Mucosa of stomach (tissue), 1 donor: Measurements from ENCODE around the gene ITPR1.
A peak's percentile ranks its signal among the peaks of the same experiment; 100 is the strongest.
"Not testable (repeated sequence)": the region's sequence is repeated elsewhere in the genome, so short reads cannot be mapped to it uniquely, and the experiment has no call there.

Experiments
- H3K27me3 ChIP-seq: one replicate; pipeline ENCODE4 v1.7.0; 2013; ENCODE audit warnings: mild to moderate bottlenecking, low read length; ENCODE audit not compliant: control insufficient read depth, insufficient read depth
- H3K36me3 ChIP-seq: one replicate; pipeline ENCODE4 v1.7.0; 2013; ENCODE audit warnings: low read length; ENCODE audit not compliant: control insufficient read depth, insufficient read depth
- H3K4me1 ChIP-seq: one replicate; pipeline ENCODE4 v1.7.0; 2013; ENCODE audit warnings: mild to moderate bottlenecking, low read length; ENCODE audit not compliant: control insufficient read depth, insufficient read depth
- H3K4me3 ChIP-seq: one replicate; pipeline ENCODE4 v1.7.0; 2013; ENCODE audit warnings: low read length
- H3K9ac ChIP-seq: one replicate; pipeline ENCODE4 v1.7.0; 2013; ENCODE audit warnings: mild to moderate bottlenecking, low read length, moderate library complexity
- H3K9me3 ChIP-seq: one replicate; pipeline ENCODE4 v1.7.0; 2013; ENCODE audit warnings: mild to moderate bottlenecking, low read length, moderate library complexity; ENCODE audit not compliant: control insufficient read depth
- donor health status: Pancreatic carcinoma.

ITPR1 gene

GRCh38 chr3:4762481-4763230 lies 269.5 kb downstream of the ITPR1 start:
- H3K36me3 ChIP-seq, H3K4me1 ChIP-seq, H3K4me3 ChIP-seq, H3K9me3 ChIP-seq, H3K27me3 ChIP-seq, H3K9ac ChIP-seq: not testable (repeated sequence)

GRCh38 chr3:4763604-4764247 lies 270.6 kb downstream of the ITPR1 start:
- no peaks in the 10 kb centered on the region for H3K4me1 ChIP-seq
- no peaks in the 10 kb centered on the region for H3K36me3 ChIP-seq
- H3K4me3 ChIP-seq, result no peak overlapping the region
- no peaks in the 10 kb centered on the region for H3K9me3 ChIP-seq
- no peaks in the 10 kb centered on the region for H3K27me3 ChIP-seq
- H3K9ac ChIP-seq, result no peak overlapping the region

- H3K27me3 ChIP-seq, result no peaks in the 10 kb centered on the region
- H3K4me3 ChIP-seq, result no peak overlapping the region
- H3K4me1 ChIP-seq, result peaks cover 9% of the 10 kb centered on the region
- H3K9me3 ChIP-seq, result no peaks in the 10 kb centered on the region
- no peak overlapping the region for H3K9ac ChIP-seq
- H3K36me3 ChIP-seq, result no peaks in the 10 kb centered on the region
Measured at GRCh38 chr3:4765212-4765611, 272.1 kb downstream of the ITPR1 start.

GRCh38 chr3:4766263-4766662 lies 273.1 kb downstream of the ITPR1 start:
- Histone ChIP-seq H3K4me3 (no peak overlapping the region), H3K27me3 (no peaks in the 10 kb centered on the region), H3K36me3 (no peaks in the 10 kb centered on the region), H3K9me3 (no peaks in the 10 kb centered on the region), H3K4me1 (peaks cover 16% of the 10 kb centered on the region), H3K9ac (no peak overlapping the region)

GRCh38 chr3:4766716-4767499 lies 273.8 kb downstream of the ITPR1 start:
- Histone ChIP-seq H3K9ac (no peak overlapping the region), H3K27me3 (no peaks in the 10 kb centered on the region), H3K36me3 (no peaks in the 10 kb centered on the region), H3K4me1 (peaks cover 23% of the 10 kb centered on the region), H3K9me3 (no peaks in the 10 kb centered on the region), H3K4me3 (no peak overlapping the region)

GRCh38 chr3:4768021-4768420 lies 274.9 kb downstream of the ITPR1 start:
- peaks cover 34% of the 10 kb centered on the region for H3K4me1 ChIP-seq
- no peak overlapping the region for H3K4me3 ChIP-seq
- H3K9ac ChIP-seq, result no peak overlapping the region
- H3K36me3 ChIP-seq, result no peaks in the 10 kb centered on the region
- H3K27me3 ChIP-seq, result no peaks in the 10 kb centered on the region
- H3K9me3 ChIP-seq, result no peaks in the 10 kb centered on the region

GRCh38 chr3:4768521-4768920 lies 275.4 kb downstream of the ITPR1 start:
- no peaks in the 10 kb centered on the region for H3K36me3 ChIP-seq
- no peaks in the 10 kb centered on the region for H3K9me3 ChIP-seq
- no peak overlapping the region for H3K9ac ChIP-seq
- no peaks in the 10 kb centered on the region for H3K27me3 ChIP-seq
- no peak overlapping the region for H3K4me3 ChIP-seq
- peaks cover 35% of the 10 kb centered on the region for H3K4me1 ChIP-seq

GRCh38 chr3:4770561-4770960 lies 277.4 kb downstream of the ITPR1 start:
- Histone ChIP-seq H3K4me1 (peaks cover 41% of the 10 kb centered on the region), H3K9me3 (no peaks in the 10 kb centered on the region), H3K4me3 (no peak overlapping the region), H3K36me3 (no peaks in the 10 kb centered on the region), H3K27me3 (no peaks in the 10 kb centered on the region), H3K9ac (no peak overlapping the region)

- no peaks in the 10 kb centered on the region for H3K36me3 ChIP-seq
- H3K27me3 ChIP-seq, result no peaks in the 10 kb centered on the region
- H3K4me3 ChIP-seq, result no peak overlapping the region
- H3K9me3 ChIP-seq, result no peaks in the 10 kb centered on the region
- H3K4me1 ChIP-seq, result peaks cover 41% of the 10 kb centered on the region
- no peak overlapping the region for H3K9ac ChIP-seq
Measured at GRCh38 chr3:4771243-4771642, 278.1 kb downstream of the ITPR1 start.

- no peaks in the 10 kb centered on the region for H3K36me3 ChIP-seq
- no peaks in the 10 kb centered on the region for H3K27me3 ChIP-seq
- peak overlapping the region; percentile 1 for H3K9ac ChIP-seq
- no peaks in the 10 kb centered on the region for H3K9me3 ChIP-seq
- H3K4me3 ChIP-seq, result no peak overlapping the region
- peaks cover 50% of the 10 kb centered on the region for H3K4me1 ChIP-seq
Measured at GRCh38 chr3:4772171-4772804, 279.1 kb downstream of the ITPR1 start.

- no peaks in the 10 kb centered on the region for H3K36me3 ChIP-seq
- no peaks in the 10 kb centered on the region for H3K27me3 ChIP-seq
- peaks cover 50% of the 10 kb centered on the region for H3K4me1 ChIP-seq
- H3K9ac ChIP-seq, result no peak overlapping the region
- H3K4me3 ChIP-seq, result no peak overlapping the region
- no peaks in the 10 kb centered on the region for H3K9me3 ChIP-seq
Measured at GRCh38 chr3:4772858-4773257, 279.7 kb downstream of the ITPR1 start.

GRCh38 chr3:4773583-4773982 lies 280.4 kb downstream of the ITPR1 start:
- H3K9ac ChIP-seq, result no peak overlapping the region

More at GRCh38 chr3:4773583-4773982, 280.4 kb downstream of the ITPR1 start:
- H3K4me1 ChIP-seq, result peaks cover 50% of the 10 kb centered on the region
- no peaks in the 10 kb centered on the region for H3K36me3 ChIP-seq
- no peak overlapping the region for H3K4me3 ChIP-seq
- H3K27me3 ChIP-seq, result no peaks in the 10 kb centered on the region
- H3K9me3 ChIP-seq, result no peaks in the 10 kb centered on the region
